GM06990 (cell line): Measurements from ENCODE around the gene DCXR.

Source experiments
- DNase-seq: peaks from one replicate; pipeline ENCODE4 v3.0.0-alpha.2; 2011; ENCODE audit not compliant: insufficient read length; ENCODE audit errors: extremely low read depth
- H3K27me3 ChIP-seq: replicated peaks from 2 replicates; pipeline ENCODE4 v1.6.0; 2011; ENCODE audit warnings: low read length; ENCODE audit not compliant: control insufficient read depth, insufficient read depth
- H3K36me3 ChIP-seq: 2 replicates; pipeline ENCODE4 v1.5.1; 2011; ENCODE audit warnings: low read length; ENCODE audit not compliant: control insufficient read depth, insufficient read depth
- H3K4me3 ChIP-seq: replicated peaks from 2 replicates; pipeline ENCODE4 v1.5.1; 2011; ENCODE audit warnings: low read depth, mild to moderate bottlenecking, control low read depth, low read length
- TF ChIP-seq, protein P1 (sequence below): IDR thresholded peaks from 2 replicates; pipeline ENCODE4 v1.5.1; 2011; ENCODE audit warnings: low read length, control low read depth, mild to moderate bottlenecking, inconsistent platforms; ENCODE audit not compliant: insufficient read depth, poor library complexity, severe bottlenecking

The DCXR gene

GRCh38 chr17:82012640-82013295 lies 24.7 kb downstream of the DCXR start:
- Histone ChIP-seq H3K4me3 (no peak overlapping the region), H3K27me3 (no peaks in the 10 kb centered on the region), H3K36me3 (peaks cover 2% of the 10 kb centered on the region)
- TF ChIP-seq, protein P1, sequence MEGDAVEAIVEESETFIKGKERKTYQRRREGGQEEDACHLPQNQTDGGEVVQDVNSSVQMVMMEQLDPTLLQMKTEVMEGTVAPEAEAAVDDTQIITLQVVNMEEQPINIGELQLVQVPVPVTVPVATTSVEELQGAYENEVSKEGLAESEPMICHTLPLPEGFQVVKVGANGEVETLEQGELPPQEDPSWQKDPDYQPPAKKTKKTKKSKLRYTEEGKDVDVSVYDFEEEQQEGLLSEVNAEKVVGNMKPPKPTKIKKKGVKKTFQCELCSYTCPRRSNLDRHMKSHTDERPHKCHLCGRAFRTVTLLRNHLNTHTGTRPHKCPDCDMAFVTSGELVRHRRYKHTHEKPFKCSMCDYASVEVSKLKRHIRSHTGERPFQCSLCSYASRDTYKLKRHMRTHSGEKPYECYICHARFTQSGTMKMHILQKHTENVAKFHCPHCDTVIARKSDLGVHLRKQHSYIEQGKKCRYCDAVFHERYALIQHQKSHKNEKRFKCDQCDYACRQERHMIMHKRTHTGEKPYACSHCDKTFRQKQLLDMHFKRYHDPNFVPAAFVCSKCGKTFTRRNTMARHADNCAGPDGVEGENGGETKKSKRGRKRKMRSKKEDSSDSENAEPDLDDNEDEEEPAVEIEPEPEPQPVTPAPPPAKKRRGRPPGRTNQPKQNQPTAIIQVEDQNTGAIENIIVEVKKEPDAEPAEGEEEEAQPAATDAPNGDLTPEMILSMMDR: no peak
- DNase-seq: no peak

DNA sequence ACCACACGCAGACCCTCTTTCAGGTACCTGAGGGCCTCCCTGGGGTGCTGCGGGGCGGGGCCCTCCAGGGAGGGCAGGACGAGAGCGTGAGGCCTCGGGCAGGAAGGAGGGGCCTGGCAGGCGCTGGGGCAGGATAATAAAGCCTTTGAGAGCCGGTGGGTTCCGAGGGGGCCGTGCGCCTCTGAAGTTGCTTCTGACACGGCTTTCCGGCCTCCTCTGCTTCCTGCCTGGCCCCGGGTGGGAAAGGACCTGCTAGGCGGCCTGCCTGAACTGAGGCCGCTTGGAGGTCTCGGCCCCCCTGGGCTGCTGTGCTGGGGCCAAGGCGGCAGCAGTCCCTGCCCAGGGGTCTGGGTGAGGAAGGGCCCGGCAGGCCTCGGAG lies 25.2 kb downstream of the DCXR start:
- DNase-seq: no peak
- Histone ChIP-seq H3K36me3 (peaks cover 2% of the 10 kb centered on the region), H3K4me3 (no peak overlapping the region), H3K27me3 (no peaks in the 10 kb centered on the region)
- TF ChIP-seq, protein P1: no peak

- peaks cover 2% of the 10 kb centered on the region for H3K36me3 ChIP-seq
- H3K27me3 ChIP-seq: no peaks in the 10 kb centered on the region
- TF ChIP-seq, protein P1: no peak
- no peak for DNase-seq
- H3K4me3 ChIP-seq: no peak overlapping the region
Measured at GRCh38 chr17:82011617-82012187, 25.8 kb downstream of the DCXR start.

DNA sequence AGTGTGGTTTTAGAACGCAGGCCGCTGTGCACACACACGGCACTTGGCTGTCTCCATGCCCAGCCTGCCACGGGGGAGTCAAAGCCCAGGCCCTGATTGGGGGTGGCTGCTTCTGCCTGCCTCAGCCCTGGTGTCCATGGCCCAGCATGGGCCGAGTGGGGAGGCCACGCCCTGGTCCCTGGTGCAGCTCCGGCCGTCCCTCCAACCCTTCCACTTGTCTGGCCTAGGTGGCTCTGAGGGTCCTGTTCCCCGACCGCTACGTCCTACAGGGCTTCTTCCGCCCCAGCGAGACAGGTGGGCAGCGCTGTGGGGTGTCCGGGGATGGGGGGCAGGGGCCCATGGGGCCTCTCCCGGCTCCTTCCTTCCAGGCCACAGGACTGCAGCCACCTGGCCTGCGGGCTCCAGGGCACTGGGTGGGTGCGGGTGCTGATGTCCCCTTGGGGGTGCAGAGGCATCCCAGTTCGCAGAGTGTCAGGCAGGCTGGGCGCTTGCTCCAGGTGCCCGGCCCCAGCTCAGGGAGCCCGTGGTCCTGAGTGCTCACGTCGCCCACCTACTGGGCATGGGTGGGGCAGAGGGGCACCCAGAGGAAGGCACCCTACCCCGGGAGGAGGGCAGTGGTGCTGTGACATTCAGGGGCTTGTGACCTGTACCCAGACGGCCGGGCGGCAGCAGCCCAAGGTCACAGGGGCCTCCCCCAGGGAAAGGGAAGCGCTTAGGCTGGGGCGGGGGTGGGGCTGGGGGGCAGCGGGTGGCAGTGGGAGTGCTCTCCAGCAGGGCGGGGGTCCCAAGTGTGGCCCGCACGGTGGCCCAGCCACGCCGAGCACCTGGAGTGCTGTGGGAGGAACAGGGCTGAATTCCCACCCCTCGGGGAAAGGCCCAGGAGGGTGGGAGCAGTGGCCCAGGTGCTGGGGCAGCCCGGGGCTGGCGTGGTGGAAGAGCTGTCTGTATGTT lies 26.6 kb downstream of the DCXR start:
- TF ChIP-seq, protein P1: no peak
- Histone ChIP-seq H3K27me3 (no peaks in the 10 kb centered on the region), H3K36me3 (peaks cover 2% of the 10 kb centered on the region), H3K4me3 (no peak overlapping the region)
- no peak for DNase-seq

GRCh38 chr17:82009413-82009812 lies 28.1 kb downstream of the DCXR start:
- Histone ChIP-seq H3K36me3 (peaks cover 2% of the 10 kb centered on the region), H3K27me3 (no peaks in the 10 kb centered on the region), H3K4me3 (no peak overlapping the region)
- TF ChIP-seq, protein P1: no peak
- DNase-seq: no peak
